SK-N-SH (cell line): ENCODE results near the gene S100A6. TPM values are rescaled to one million over a fixed set of nuclear protein-coding genes. Genes with fewer than 3 reads are reported as not detected.
A peak's percentile ranks its signal among the peaks of the same experiment; 100 is the strongest.

ENCODE experiments used
- CTCF ChIA-PET: fragments of 300-600, 350-600 bp; formaldehyde crosslinking; extraction: SDS; loops from one replicate; lab custom pipeline; 2021; lab: Yijun Ruan, JAX
- POLR2A ChIA-PET: fragments of 350-600 bp; sonication (Branson Sonifier 250); formaldehyde crosslinking; extraction: SDS; loops from one replicate; lab custom pipeline; 2020; ENCODE audit warnings: antibody characterized with exemption, inconsistent platforms; lab: Yijun Ruan, JAX
- DNase-seq: peaks from one replicate; pipeline ENCODE4 v3.0.0; 2012
- H2AFZ ChIP-seq: fragments of 200-600 bp; sonication (generic); 2 replicates; pipeline ENCODE4 v1.8.1; 2016; ENCODE audit warnings: antibody characterized with exemption, mild to moderate bottlenecking, low read depth
- H3F3A ChIP-seq: fragments of 200-600 bp; sonication (generic); replicated peaks from 2 replicates; pipeline ENCODE3; 2016; ENCODE audit warnings: antibody characterized with exemption, mild to moderate bottlenecking; ENCODE audit not compliant: insufficient read depth
- H3K27ac ChIP-seq, 2 experiments: fragments of 200-500 bp in 1 of 2; fragments of 200-600 bp in 1 of 2; sonication (Bioruptor generic) in 1 of 2; sonication (generic), shearing (Covaris generic) in 1 of 2; 2 replicates each; pipeline versions ENCODE4 v1.5.1 to v1.6.1; 2014 to 2016; ENCODE audit warnings: low read depth in 2 of 2, inconsistent platforms in 1 of 2, low read length in 1 of 2, mild to moderate bottlenecking in 1 of 2, mixed read lengths in 1 of 2
- H3K27me3 ChIP-seq: fragments of 200-600 bp; sonication (generic), shearing (Covaris generic); 2 replicates; pipeline ENCODE4 v1.6.1; 2016; ENCODE audit warnings: mixed run types; ENCODE audit not compliant: insufficient read depth
- H3K36me3 ChIP-seq, 2 experiments: fragments of 200-500 bp in 1 of 2; fragments of 200-600 bp in 1 of 2; sonication (Bioruptor generic) in 1 of 2; sonication (generic) in 1 of 2; replicated peaks in 1 of 2; 2 replicates each; pipeline versions ENCODE3 to v1.5.1; 2014 to 2016; ENCODE audit warnings: low read length in 1 of 2, mild to moderate bottlenecking in 1 of 2; ENCODE audit not compliant: insufficient read depth in 2 of 2, control insufficient read depth in 1 of 2
- H3K4me1 ChIP-seq, 2 experiments: fragments of 200-500 bp in 1 of 2; fragments of 200-600 bp in 1 of 2; sonication (Bioruptor generic) in 1 of 2; sonication (generic), shearing (Covaris generic) in 1 of 2; 2 replicates each; pipeline versions ENCODE4 v1.5.1 to v1.6.1; 2014 to 2016; ENCODE audit warnings: low read depth in 1 of 2, low read length in 1 of 2, mixed run types in 1 of 2; ENCODE audit not compliant: insufficient read depth in 2 of 2, control insufficient read depth in 1 of 2
- H3K4me2 ChIP-seq: fragments of 200-600 bp; sonication (generic), shearing (Covaris generic); 2 replicates; pipeline ENCODE4 v1.6.1; 2017; ENCODE audit warnings: mixed run types
- H3K4me3 ChIP-seq, 2 experiments: fragments of 200-500 bp in 1 of 2; fragments of 200-600 bp in 1 of 2; sonication (Bioruptor generic) in 1 of 2; sonication (generic), shearing (Covaris generic) in 1 of 2; 2 replicates each; pipeline versions ENCODE4 v1.5.1 to v1.8.1; 2014 to 2016; ENCODE audit warnings: low read depth in 2 of 2, inconsistent platforms in 1 of 2, low read length in 1 of 2, mild to moderate bottlenecking in 1 of 2, mixed read lengths in 1 of 2, moderate library complexity in 1 of 2
- H3K79me2 ChIP-seq: fragments of 200-600 bp; sonication (generic); 2 replicates; pipeline ENCODE4 v1.8.1; 2017; ENCODE audit warnings: mild to moderate bottlenecking; ENCODE audit not compliant: insufficient read depth
- H3K9ac ChIP-seq: fragments of 200-600 bp; sonication (generic); 2 replicates; pipeline ENCODE4 v1.6.1; 2017; ENCODE audit warnings: mixed run types
- H3K9me2 ChIP-seq: fragments of 200-600 bp; sonication (generic); 2 replicates; pipeline ENCODE4 v1.6.1; 2017; ENCODE audit warnings: mixed run types
- H3K9me3 ChIP-seq: fragments of 200-600 bp; sonication (generic); 2 replicates; pipeline ENCODE4 v1.6.1; 2017; ENCODE audit warnings: mixed run types, mild to moderate bottlenecking, moderate library complexity
- H4K20me1 ChIP-seq: fragments of 200-600 bp; sonication (generic); 2 replicates; pipeline ENCODE4 v1.6.1; 2017; ENCODE audit warnings: mild to moderate bottlenecking, mixed run types; ENCODE audit not compliant: insufficient read depth
- CHD2 ChIP-seq: fragments of 150-350 bp; IDR thresholded peaks from 2 replicates; pipeline ENCODE4 v1.6.1; 2018; ENCODE audit warnings: low read length; ENCODE audit not compliant: partially characterized antibody
- CTCF ChIP-seq: fragments of 200-600 bp; sonication (generic); IDR thresholded peaks from 2 replicates; pipeline ENCODE4 v1.6.1; 2017; ENCODE audit warnings: antibody characterized with exemption, mild to moderate bottlenecking, moderate library complexity
- FOXJ3 ChIP-seq: sonication (generic); formaldehyde crosslinking; IDR thresholded peaks from 2 replicates; pipeline ENCODE4 v1.5.1; 2020; ENCODE audit warnings: mild to moderate bottlenecking, missing genetic modification reagents
- IRF3 ChIP-seq: fragments of 150-350 bp; IDR thresholded peaks from 2 replicates; pipeline ENCODE4 v1.6.1; 2016; ENCODE audit warnings: mild to moderate bottlenecking, low read depth, low read length
- MAX ChIP-seq: IDR thresholded peaks from 2 replicates; pipeline ENCODE4 v1.4.0; 2012; ENCODE audit warnings: low read depth
- MXI1 ChIP-seq: IDR thresholded peaks from 2 replicates; pipeline ENCODE4 v1.6.1; 2012; ENCODE audit warnings: mild to moderate bottlenecking, low read depth, low read length, improper control_type of control experiment
- NFIC ChIP-seq: IDR thresholded peaks from 2 replicates; pipeline ENCODE4 v1.4.0; 2012; ENCODE audit warnings: borderline replicate concordance
- NRF1 ChIP-seq: IDR thresholded peaks from 2 replicates; pipeline ENCODE4 v1.6.1; 2012; ENCODE audit warnings: low read depth, mild to moderate bottlenecking, low read length
- RAD21 ChIP-seq: IDR thresholded peaks from 2 replicates; pipeline ENCODE4 v1.6.1; 2012; ENCODE audit warnings: mild to moderate bottlenecking, low read length
- RCOR1 ChIP-seq: fragments of 150-350 bp; IDR thresholded peaks from 2 replicates; pipeline ENCODE4 v1.6.1; 2017; ENCODE audit warnings: antibody characterized with exemption, low read length
- SIN3A ChIP-seq: IDR thresholded peaks from 2 replicates; pipeline ENCODE4 v1.6.1; 2012; ENCODE audit warnings: low read depth, mild to moderate bottlenecking, low read length, moderate library complexity, borderline replicate concordance
- SMC3 ChIP-seq: IDR thresholded peaks from 2 replicates; pipeline ENCODE4 v1.6.1; 2012; ENCODE audit warnings: low read depth, low read length, improper control_type of control experiment
- TAF1 ChIP-seq: IDR thresholded peaks from 2 replicates; pipeline ENCODE4 v1.6.1; 2012; ENCODE audit warnings: low read depth, mild to moderate bottlenecking, low read length, moderate library complexity, borderline replicate concordance
- TCF12 ChIP-seq: IDR thresholded peaks from 2 replicates; pipeline ENCODE4 v1.4.0; 2012
- TEAD4 ChIP-seq: IDR thresholded peaks from 2 replicates; pipeline ENCODE4 v1.4.0; 2012; ENCODE audit warnings: mild to moderate bottlenecking, borderline replicate concordance; ENCODE audit not compliant: insufficient read depth
- WGBS: methylation state at CpG from one replicate; pipeline ENCODE4 v1.1.6; 2017; ENCODE audit warnings: low lambda C conversion rate; 5-methylcytosine and 5-hydroxymethylcytosine counted together
- polyA plus RNA-seq, 3 experiments: library from polyadenylated mRNA; depleted of rRNA; stranded (reverse); fragments of >200 nt; gene quantifications; 2 replicates each; pipeline ENCODE4 v1.2.3, GENCODE V29; 2012

S100A6 gene
- polyA plus RNA-seq, 1 of the 3 experiments (the other 2 are of a cell fraction): 895 TPM

- Histone ChIP-seq H3F3A (peaks cover 22% of the 10 kb centered on the region), H3K9ac (no peak overlapping the region), H3K4me1 (peaks cover 6 to 14% of the 10 kb centered on the region in 2 experiments; a peak in 3 of 4 replicates), H3K9me3 (no peaks in the 10 kb centered on the region), H4K20me1 (no peaks in the 10 kb centered on the region), H2AFZ (peak overlapping the region; percentile 79), H3K27ac (peak overlapping the region in 1 of 2 experiments; percentile 77; a peak in 2 of 4 replicates), H3K27me3 (no peaks in the 10 kb centered on the region), H3K79me2 (no peaks in the 10 kb centered on the region), H3K9me2 (no peaks in the 10 kb centered on the region), H3K36me3 (no peaks in the 10 kb centered on the region), H3K4me3 (no peak overlapping the region), H3K4me2 (0 out of 2 replicates have a peak overlapping the region, but pooled peaks have one; percentile 7)
- ChIA-PET POLR2A (interaction anchor here (2.1 kb wide), 1 partner anchor 61 kb away, joined by 12 read pairs; the partner anchor contains the start of gene CHTOP), CTCF (interaction anchor here (0.6 to 7.4 kb wide), 25 partner anchors 8 to 221 kb away, joined by 3 to 283 read pairs (median 7); partner anchors contain the start of genes CHTOP, NPR1, S100A14 and S100A16)
- no peak for TF ChIP-seq CHD2
- TF ChIP-seq MAX: no peak
- no peak for TF ChIP-seq NFIC
- no peak for TF ChIP-seq FOXJ3
- no peak for TF ChIP-seq TEAD4
- TF ChIP-seq MXI1: no peak
- TF ChIP-seq TCF12: no peak
- WGBS: 81% methylated on average over 3 of the region's 3 CpGs
- no peak for DNase-seq
Observed at GRCh38 chr1:153573351-153573750, 37.6 kb upstream of the S100A6 start.

- H4K20me1 ChIP-seq: no peaks in the 10 kb centered on the region
- peak; percentile 78 for DNase-seq
- 0% methylated on average over 3 of the region's 3 CpGs for WGBS
- H3K4me2 ChIP-seq: peak overlapping the region; percentile 7; the same call in 1 of the 2 replicates
- H3K27ac ChIP-seq: peak overlapping the region; percentile 4 to 77; a peak in 3 of 4 replicates
- H3K9me2 ChIP-seq: no peaks in the 10 kb centered on the region
- ChIA-PET POLR2A (interaction anchor here (2.1 kb wide), 1 partner anchor 62 kb away, joined by 12 read pairs; the partner anchor contains the start of gene CHTOP), CTCF (interaction anchor here (0.6 to 7.4 kb wide), 39 partner anchors 9 to 220 kb away, joined by 3 to 283 read pairs (median 5); partner anchors contain the start of genes CHTOP, NPR1, S100A14 and S100A16)
- H3F3A ChIP-seq: peaks cover 22% of the 10 kb centered on the region
- no peak overlapping the region for H3K4me3 ChIP-seq
- H3K27me3 ChIP-seq: no peaks in the 10 kb centered on the region
- no peaks in the 10 kb centered on the region for H3K9me3 ChIP-seq
- H3K9ac ChIP-seq: peak overlapping the region; percentile 33; the same call in 1 of the 2 replicates
- TF ChIP-seq RAD21: peak; percentile 91
- 0 out of 2 replicates have a peak, but pooled peaks have one; percentile 53 for TF ChIP-seq SIN3A
- TF ChIP-seq SMC3: peak; percentile 73
- TF ChIP-seq NRF1: no peak
- peak; percentile 96 for TF ChIP-seq CTCF
- peak; percentile 62; the same call in 1 of the 2 replicates for TF ChIP-seq MAX
- TF ChIP-seq TAF1: no peak; the same call in 1 of the 2 replicates
- TF ChIP-seq RCOR1: no peak
- 0 out of 2 replicates have a peak, but pooled peaks have one; percentile 13 for TF ChIP-seq IRF3
- no peaks in the 10 kb centered on the region for H3K36me3 ChIP-seq
- no peaks in the 10 kb centered on the region for H3K79me2 ChIP-seq
- H2AFZ ChIP-seq: peak overlapping the region; percentile 79
- peaks cover 12 to 15% of the 10 kb centered on the region in 2 experiments for H3K4me1 ChIP-seq
Observed at GRCh38 chr1:153572569-153573015, 36.8 kb upstream of the S100A6 start.
